CD1c-positive myeloid dendritic cell (primary cell): ENCODE measurements around the gene HINFP.
"Not testable (repeated sequence)": the region's sequence is repeated elsewhere in the genome, so short reads cannot be mapped to it uniquely, and the experiment has no call there.

Experiments used
- DNase-seq: peaks from one replicate; pipeline ENCODE4 v3.0.0-alpha.2; 2016; ENCODE audit errors: extremely low spot score

The HINFP gene

GRCh38 chr11:119155733-119156492 is 34.5 kb downstream of the HINFP start:
- peak; percentile 29 for DNase-seq

- no peak for DNase-seq
These were observed 35.1 kb downstream of the HINFP start for GRCh38 chr11:119156496-119156895.

GRCh38 chr11:119157063-119157462 is 35.7 kb downstream of the HINFP start:
- no peak for DNase-seq

GRCh38 chr11:119158467-119158866 is 37.1 kb downstream of the HINFP start:
- no peak for DNase-seq

- DNase-seq: no peak
These were observed 38.8 kb downstream of the HINFP start for GRCh38 chr11:119160151-119160550.

- no peak for DNase-seq
These were observed 40.5 kb downstream of the HINFP start for GRCh38 chr11:119161871-119162270.

- DNase-seq: no peak
These were observed 45.1 kb downstream of the HINFP start for GRCh38 chr11:119166368-119167076.

GRCh38 chr11:119167077-119167458 is 45.7 kb downstream of the HINFP start:
- DNase-seq: not testable (repeated sequence)

GRCh38 chr11:119167933-119168332 is 46.6 kb downstream of the HINFP start:
- DNase-seq: peak; percentile 35

- DNase-seq: peak; percentile 87
These were observed 47.3 kb downstream of the HINFP start, which contains the start of gene NLRX1 for GRCh38 chr11:119168471-119169281. TSS of gene NLRX1 (plus strand) at chr11:119168725. CDS start at chr11:119171404, 2,679 bp downstream.

GRCh38 chr11:119169282-119169719 is 47.9 kb downstream of the HINFP start:
- DNase-seq: peak; percentile 11

- DNase-seq: peak; percentile 60
These were observed 51.1 kb downstream of the HINFP start for GRCh38 chr11:119172513-119172912.

GRCh38 chr11:119173453-119173852 is 52.1 kb downstream of the HINFP start:
- no peak for DNase-seq

- no peak for DNase-seq
These were observed 54.2 kb downstream of the HINFP start for GRCh38 chr11:119175493-119176077.

GRCh38 chr11:119178166-119178680 is 56.8 kb downstream of the HINFP start:
- no peak for DNase-seq

GRCh38 chr11:119179342-119179741 is 58.0 kb downstream of the HINFP start:
- DNase-seq: no peak

- no peak for DNase-seq
These were observed 58.6 kb downstream of the HINFP start for GRCh38 chr11:119179983-119180382.

GRCh38 chr11:119180729-119181676 is 59.6 kb downstream of the HINFP start:
- DNase-seq: no peak

GRCh38 chr11:119181677-119182412 is 60.5 kb downstream of the HINFP start:
- DNase-seq: no peak

GRCh38 chr11:119184399-119184798 is 63.0 kb downstream of the HINFP start:
- DNase-seq: not testable (repeated sequence)
